GM18520 (cell line): ENCODE results near the gene AGRN.
A peak's percentile ranks its signal among the peaks of the same experiment; 100 is the strongest.
"Not testable (repeated sequence)": the region's sequence is repeated elsewhere in the genome, so short reads cannot be mapped to it uniquely, and the experiment has no call there.

ENCODE experiments used
- ATAC-seq: cut with Tn5 transposase; IDR thresholded peaks from one replicate; pipeline ENCODE4 v1.9.1; 2021; ENCODE audit not compliant: unreplicated experiment

AGRN gene

DNA sequence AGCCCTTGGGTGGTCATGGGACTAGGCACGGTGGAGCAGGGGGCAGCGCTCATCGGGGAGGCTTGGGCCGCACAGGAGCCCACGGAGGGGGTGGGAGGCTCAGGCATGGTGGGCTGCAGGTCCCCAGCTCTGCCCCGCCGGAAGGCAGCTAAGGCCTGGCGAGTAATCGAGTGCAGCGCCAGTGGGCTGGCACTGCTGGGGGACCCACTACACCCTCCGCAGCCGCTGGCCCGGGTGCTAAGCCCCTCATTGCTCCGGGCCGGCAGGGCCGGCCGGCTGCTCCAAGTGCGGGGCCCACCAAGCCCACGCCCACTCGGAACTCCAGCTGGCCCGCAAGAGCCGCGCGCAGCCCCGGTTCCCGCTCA lies 1.6 kb upstream of the AGRN start:
- ATAC-seq: not testable (repeated sequence)

DNA sequence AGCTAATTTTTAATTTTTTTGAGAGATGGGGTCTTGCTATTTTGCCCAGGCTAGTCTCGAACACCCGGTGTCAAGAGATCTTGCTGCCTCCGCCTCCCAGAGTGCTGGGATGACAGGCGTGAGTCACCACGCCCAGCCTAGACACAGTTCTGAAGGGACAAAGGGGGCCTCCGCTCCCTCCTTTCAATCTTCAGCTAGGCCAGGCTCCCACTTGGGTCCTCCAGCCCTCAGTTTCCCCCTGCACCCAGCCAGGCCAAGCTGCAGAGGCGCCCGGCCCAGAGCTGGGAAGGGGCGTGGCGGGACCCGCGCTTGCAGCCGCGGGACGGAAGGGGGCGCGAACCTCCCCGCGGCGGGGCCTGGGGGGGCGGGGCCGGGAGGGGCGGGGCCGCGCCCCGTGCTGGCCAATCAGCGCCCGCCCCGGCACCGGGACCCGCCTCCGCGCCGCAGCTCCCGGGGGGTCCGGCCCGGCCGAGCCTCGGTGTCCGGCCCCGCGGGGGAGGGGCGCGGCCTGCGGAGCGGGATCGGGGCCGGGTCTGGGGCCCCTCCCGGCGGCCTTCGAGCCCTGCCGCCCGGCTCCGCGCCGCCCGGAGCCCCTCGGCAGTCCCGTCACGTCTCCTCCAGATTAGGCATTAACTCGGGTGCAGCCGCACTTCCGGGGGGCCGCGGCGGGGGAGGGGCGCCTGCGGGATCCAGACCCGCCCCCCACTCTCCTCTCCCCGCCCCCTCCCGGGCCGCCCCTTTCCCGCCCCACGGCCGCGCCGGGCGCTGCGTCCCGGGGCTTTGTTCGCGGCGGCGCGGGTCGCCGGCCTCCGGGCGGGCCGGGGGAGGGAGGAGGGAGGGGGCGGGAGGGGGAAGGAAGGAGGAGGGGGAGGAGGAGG lies 559 bp upstream of the AGRN start:
- ATAC-seq: peak; percentile 67

DNA sequence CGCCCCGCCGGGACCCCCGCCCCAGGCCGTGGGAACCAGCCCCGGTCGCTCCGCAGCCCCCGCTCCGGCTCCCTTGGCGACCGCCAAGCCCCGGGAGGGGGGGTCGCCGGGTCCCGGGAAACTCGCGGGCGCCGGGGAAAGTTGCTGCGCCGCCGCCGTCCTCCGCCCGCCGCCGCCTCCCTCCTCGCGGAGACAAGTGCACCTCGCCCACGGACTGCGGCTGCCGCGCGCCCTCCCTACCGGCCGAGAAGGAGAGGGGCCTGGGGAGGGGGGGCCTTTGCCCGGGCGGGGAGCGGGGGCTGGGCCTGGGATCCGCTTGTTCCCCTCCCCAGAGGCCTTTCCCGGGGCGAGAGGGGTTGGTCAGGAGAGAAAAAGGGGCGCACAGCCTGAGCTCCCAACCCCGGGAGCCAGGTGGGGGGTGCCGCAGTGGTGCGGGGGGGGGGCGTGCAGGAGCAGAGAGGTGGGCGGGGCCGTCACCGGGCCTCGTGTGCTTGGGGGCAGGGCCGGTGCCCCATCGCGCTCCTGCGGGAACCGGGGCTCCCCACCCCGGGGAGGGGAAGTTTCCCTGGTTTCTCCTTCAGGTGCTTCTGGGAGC lies 592 bp downstream of the AGRN start:
- no peak for ATAC-seq

DNA sequence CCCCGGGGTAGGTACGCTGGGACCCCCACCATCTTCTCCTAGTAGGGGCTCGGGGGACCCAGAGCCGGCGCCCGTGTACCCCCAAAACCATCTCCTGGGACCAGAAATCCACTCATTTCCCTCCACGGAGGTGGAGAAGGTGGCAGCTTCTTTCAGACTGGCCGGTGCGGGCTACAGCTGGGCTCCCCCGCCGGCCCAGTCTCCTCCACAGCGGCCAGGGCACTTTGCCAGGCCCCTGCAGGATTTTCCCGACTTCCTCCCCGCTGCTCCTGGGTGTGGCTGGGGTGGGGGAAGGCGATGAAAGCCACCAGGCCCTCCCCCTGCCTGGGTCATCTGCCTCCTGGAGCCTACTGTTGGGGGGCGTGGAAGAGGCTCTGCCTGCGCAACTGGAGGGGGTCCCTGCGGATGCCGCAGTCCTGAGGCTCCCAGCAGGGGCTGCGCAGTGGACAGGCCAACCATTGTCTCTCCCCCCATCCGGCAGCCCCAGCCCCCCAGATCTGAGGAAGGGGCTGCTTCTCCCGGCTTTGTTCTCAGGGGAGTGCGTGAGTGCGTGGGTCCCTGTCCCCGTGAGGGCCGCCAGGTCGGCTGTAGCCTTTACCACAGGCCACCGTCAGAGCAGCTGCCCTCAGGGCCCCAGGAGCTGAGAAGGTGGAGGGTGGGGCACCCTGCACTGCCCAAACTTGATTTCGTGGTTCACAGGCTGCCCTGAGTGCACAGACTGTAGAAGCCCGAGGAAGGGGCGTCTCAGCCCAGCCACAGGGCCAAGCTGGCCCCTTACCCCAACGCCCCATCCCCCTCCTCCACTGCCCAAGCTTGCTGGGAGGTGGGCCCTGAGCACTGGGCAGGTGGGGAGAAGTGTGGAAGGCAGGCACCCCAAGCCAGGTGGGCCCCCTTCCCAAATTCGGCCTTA lies 1.3 kb downstream of the AGRN start:
- no peak for ATAC-seq

DNA sequence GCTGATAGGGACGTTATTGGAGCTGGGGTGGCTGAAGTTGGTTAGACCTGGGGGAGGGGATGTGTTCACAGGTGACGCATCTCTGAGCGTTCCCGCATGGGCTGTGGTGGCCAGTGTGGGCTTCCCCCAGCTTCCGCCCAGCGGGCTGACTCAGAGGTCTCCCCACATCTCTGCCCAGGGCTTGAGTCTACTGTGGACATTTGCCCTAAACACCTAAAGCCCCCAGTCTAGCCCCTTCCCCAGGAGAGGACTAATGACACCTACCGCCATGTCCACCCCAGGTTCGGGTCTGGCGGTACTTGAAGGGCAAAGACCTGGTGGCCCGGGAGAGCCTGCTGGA lies 2.0 kb downstream of the AGRN start:
- ATAC-seq: no peak

DNA sequence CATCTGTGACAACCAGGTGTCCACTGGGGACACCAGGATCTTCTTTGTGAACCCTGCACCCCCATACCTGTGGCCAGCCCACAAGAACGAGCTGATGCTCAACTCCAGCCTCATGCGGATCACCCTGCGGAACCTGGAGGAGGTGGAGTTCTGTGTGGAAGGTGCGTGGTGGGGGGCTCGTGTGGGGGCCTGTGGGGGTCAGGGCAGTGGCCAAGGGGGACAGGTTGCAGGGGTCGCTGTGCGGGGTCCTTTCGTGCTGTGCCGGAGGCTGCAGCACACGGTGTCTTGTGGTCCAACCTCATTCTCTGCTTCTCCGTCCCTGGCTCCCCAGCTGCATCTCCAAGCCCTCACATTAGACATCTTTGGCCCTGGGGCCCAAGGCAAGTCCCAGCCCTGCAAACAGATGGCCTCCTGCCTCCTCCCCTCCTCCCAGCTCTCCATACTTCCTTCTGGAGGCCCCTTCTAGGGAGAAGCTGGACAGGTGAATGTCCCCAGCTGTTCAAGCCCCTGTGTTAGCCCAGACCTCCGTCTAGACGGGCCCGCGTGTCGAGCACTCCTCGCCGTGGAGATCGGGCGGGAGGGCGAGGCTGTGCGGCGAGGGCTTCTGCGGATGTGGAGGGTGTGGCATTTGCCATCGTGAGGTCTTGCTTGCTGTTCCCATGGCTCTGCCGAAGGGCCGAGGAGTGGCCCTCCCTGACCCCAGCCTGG lies 2.5 kb downstream of the AGRN start:
- ATAC-seq: no peak

DNA sequence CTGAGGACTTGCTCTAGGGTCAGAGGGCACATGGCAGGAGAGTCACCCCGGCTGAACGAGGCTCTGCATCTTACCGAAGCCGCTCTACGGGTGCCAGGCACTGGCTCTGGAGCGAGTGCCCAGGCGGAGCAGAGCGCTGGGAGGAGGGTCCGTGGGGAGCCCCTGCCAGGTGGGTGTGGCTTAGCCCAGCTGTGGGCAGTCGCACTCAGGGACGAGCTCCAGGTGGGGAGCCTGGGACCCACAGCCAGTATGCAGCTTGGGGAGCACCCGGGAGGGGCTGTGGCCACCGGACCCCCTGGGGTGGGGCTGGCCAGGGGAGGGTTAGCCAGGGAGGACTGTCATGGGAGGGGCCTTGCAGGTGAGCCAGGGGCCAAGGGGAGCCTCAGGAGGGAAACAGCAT lies 3.8 kb downstream of the AGRN start:
- no peak for ATAC-seq

DNA sequence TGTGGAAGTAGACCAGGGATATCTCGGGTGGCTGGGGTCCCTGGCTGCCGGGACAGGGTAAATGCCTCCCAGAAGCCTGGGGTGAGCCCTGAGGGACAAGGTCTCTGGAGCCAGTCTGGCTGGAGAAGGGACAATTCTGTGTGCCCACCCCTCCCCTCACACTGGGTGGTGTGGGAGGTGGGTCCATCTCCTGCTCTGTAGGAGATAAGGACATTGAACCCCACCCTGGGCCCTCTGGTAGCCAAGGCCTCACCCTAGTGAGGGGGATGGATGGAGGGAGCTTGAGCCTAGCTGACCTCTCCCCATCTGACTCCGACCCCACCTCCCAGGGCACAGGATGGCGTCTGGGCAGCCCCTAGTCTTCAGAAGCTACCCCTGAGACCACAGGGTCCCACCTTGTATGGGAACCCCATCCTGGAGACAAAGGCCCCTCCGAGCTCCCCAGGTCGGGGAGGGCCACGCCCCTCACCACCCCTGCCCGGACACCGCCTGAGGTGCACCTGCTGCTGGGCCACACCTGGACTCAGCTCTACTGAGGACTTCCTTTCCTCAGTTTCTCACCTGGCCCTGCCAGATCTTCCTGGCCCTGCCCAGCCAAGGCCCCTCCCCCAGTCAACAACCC lies 4.3 kb downstream of the AGRN start:
- no peak for ATAC-seq

DNA sequence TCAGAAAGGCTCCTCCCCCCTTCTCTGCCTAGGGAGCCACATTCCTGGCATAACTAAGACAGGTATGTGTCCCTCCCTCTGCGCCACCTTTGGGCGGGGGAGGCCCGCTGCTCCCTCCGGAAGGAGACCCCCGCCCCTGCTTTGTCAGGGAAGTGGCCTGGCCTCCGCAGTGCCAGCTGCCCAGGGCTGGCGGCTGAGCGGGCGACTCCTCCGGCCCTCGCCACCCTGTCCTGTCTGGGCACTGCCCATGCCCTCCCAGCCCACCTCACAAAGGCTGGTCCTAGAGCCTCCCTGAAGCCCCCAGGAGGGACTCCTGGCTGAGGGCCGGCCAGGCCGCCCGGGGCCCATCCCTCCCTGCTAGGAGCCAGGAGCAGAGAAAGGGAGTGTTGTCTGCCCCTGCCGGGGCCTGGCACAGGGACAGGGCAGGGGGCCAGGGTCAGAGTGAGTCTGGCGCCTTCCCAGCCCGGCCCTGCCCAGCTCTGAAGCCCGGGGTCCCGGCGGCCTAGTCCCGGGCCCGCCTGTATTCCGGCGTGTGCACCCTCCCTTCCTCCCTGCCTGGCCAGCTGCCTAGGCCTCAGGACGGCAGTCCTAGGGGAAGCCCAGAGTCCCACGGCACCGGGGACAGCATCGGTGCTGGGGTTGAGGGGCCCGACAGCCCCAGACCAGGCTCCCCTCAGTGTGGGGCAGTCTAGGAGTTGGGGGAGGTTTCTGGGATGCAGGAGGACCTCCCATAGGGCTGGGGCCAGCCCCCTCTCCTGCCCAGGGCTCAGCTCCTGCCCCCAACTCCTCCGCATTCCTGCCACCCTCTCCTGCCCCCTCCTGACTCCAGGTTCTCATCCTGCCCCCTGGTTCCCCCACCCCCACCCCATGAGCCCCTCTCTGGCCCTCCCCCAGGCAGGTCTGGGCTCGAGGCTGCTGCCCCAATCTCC lies 5.1 kb downstream of the AGRN start:
- ATAC-seq: no peak

DNA sequence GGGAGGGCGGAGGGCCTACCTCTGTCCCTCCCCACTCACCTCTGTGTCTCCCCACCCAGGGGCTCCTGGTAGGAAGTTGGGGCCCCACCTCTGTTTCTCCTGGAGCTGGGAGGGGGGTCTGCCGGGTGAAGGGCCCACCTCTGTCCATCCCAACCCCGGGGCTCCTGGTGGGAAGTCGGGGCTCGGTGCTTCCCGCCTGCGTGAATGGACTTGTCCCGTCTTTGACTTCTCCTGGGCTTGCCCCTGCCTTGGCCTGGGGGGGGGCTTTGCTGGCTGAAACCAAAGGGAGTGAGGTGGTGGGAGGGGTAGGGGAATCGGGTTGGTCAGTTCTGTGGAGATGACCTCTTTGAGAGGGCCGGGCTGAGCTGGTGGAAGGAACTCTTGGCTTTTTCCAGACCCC lies 5.8 kb downstream of the AGRN start:
- no peak for ATAC-seq

DNA sequence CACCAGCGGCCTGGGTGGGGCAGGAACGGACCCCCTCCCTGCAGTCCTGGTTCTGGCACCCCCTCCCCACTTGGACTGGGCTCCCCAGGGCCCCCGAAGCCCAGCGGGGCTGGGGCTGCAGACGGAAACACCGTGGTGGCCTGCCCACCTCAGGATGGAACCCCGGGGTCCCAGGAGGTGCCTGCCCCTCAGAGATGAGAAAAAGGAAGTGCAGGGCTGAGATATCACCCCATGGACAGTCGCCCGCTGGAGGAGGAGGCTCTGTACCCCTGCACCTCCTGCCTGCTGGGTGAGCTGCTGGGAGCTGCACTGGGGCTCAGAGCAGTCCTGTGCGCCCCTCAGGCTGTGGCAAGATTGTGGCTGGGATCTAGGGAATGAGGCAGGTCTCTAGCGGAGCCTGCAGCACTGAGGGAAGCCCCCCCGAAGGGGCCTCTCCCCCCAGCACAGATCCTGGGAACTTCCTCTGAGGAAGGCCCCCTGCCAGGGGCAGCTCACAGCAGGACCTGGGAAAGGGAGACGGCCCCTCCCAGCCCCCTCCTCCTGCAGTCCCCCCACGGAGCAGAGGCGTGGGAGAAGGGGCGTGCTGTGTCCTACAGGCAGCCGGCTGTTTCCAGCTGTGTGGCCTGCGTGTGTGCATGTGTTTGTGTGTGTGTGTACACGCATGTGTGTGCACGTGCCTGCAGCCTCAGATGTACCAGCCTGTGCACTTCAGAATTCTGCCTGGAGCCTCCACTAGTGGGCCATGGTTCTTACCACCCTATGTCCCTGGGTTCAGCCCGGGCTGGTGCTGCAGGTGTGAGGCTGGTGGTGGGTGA lies 6.9 kb downstream of the AGRN start:
- ATAC-seq: no peak

DNA sequence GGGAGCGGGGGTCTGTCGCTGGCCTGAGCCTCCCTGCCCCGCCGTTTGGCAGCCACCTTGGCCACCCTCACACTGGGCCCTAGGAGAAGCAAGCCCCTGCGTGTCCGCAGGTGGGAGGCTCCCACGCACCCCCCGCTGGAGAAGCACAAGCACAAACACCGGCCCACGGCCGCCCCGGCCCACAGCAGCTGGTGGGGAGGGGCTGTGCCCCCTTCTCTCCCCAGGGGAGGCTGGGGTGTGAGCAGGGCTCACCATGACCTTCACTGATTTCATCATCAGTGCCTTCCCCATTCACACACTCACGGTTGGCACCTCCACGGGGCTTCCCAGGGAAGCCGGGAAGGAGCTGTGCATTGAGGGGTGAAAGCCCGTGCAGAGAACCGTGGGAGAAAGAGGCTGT lies 7.9 kb downstream of the AGRN start:
- no peak for ATAC-seq

DNA sequence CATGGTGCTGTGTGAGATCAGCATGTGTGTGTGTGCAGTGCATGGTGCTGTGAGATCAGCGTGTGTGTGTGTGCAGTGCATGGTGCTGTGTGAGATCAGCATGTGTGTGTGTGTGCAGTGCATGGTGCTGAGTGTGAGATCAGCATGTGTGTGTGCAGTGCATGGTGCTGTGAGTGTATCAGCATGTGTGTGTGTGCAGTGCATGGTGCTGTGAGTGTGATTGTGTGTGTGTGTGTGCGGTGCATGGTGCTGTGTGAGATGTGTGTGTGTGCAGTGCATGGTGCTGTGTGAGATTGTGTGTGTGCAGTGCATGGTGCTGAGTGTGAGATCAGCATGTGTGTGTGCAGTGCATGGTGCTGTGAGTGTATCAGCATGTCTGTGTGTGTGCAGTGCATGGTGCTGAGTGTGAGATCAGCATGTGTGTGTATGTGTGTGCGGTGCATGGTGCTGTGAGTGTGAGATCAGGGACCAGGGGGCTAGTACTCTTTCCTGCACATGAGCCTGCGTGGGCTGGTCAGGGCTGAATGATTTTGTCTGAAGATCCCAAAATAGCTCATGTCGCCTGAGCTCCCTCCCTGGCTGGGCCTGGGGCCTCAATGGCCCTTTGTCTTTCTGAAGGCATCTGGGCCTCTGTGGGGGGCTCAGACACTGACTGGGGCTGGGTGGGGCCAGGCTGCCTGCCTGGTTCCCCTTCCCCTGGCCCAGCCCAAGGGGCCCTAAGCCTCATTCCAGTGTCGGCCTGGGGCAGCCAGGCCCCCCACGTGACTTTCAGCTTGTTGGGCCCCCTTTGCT lies 11.1 kb downstream of the AGRN start:
- ATAC-seq: not testable (repeated sequence)

DNA sequence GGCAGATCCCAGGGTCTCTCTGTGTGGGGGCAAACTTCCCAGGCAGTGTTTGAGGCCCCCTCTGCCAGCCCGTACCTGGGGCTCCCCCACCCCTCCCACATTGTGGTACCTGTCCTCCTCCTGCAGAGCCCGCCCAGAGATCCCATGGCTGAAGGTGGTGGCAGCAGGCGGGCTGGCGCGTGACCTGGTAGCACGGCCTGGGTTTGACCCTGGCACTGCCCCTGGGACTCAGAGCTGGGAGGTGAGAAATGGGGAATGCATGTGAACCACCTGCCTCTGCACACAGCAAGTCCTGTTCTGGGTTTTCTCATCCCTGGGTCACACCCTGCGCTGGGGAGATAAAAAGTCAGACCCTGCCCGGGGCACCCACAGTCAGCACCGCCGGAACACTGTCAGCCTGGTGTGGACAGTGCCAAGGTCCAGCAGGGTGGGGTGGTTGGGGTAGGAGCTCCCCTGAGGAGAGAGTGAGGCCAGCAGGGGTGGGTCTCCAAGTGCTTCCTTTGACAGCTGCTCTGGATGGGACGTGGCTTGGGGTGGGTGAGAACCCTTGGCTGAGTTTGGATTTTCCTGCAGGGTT lies 11.8 kb downstream of the AGRN start:
- no peak for ATAC-seq

DNA sequence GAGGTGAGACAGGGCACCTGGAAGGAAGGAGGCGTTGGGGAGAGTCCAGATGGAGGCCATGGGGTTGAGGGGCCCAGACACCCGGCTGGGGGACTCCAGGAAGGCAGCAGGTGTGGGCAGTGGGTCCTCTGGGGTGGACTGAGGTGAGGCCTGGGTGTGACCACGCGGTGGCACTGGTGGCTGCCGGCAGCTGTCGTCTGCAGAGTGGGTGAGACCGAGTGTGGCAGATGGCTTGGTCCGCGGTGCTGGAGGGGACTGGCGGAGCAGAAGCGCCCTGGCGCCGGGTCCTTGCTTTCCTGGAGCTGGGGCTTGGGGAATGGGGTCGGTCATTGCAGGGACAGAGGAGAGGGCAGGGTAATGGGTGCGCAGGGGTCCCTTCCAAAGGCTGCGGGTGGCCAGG lies 12.5 kb downstream of the AGRN start:
- no peak for ATAC-seq

DNA sequence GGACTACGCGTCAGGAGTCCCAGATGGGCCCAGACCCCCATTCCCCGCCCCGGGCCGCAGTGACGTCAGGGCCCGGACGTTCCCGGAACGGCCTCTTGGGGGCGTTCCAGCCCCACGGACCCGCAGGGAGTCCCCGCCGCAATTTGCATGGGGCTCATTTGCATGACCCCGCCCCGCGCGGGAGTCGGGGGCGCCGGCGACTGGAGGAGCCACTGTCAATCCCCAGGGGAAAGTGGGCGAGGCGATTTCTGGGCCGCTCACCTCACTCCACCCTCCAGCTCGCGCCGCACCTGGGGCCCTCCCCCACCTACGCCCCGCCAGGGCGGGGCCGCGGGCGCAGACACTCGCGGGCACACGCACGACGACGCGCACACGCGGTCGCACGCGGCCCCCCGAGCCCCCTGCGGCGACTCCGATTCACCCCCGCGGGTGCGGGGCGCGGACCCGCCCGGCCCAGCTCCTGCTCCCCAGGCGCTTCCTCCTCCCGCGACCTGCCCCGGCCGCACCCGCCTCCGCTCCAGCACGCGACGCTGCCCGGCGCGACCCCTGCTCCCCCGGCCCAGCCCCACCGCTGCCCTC lies 13.2 kb downstream of the AGRN start:
- ATAC-seq: peak; percentile 78

DNA sequence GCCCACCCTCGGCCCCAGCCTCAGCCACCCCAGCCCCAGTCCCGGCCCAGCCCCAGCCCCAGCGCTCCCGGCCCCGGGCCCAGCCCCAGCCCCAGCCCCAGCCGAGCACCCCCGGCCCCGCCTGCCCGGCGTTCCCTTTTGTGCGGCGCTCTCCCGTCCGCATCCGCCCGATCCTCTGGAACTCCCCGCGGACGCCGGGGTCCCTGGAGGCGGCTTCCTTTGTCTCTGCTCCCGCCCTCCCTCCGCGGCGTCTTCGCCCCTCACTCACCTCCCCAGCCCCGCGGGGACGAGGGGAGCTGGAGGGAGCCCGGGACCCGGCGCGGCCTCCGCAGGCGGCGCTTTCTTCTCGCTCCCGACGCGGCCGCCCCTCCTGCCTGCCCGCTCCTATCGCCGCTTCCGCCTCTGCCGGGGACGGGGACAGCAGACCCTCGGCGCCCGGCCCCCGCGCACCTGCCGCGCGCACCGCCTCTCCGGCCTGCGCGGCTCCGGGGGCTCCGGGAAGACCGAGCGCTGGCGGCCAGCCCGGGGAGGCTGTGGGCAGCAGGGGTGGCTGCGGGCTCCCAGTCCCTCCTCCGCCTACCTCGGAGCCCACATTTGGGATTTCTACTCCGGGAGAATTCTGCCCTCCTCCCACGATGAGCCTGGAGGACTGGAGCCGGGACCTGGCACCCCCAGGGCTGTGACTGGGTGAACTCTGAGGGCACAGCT lies 14.0 kb downstream of the AGRN start:
- ATAC-seq: no peak
